Spleen (tissue), 7 donors: Measurements from ENCODE around the gene XPNPEP1.

Experiments used
- CTCF ChIP-seq, 11 experiments: fragments of 200-600 bp in 7 of 11; fragments of 450-650 bp in 4 of 11; sonication (generic) in 4 of 11; IDR thresholded peaks in 8 of 11; conservative IDR thresholded peaks in 3 of 11; 1 replicate in 7 of 11; 2 replicates in 4 of 11; pipeline versions ENCODE4 v1.4.0 to v1.8.0; 2016 to 2021; ENCODE audit warnings: antibody characterized with exemption in 11 of 11, inconsistent platforms in 4 of 11, mild to moderate bottlenecking in 1 of 11
- POLR2A ChIP-seq, 3 donors: fragments of 450-650 bp; IDR thresholded peaks; one replicate each; pipeline ENCODE4 v1.5.1; 2017; ENCODE audit warnings: antibody characterized with exemption in 3 of 3, mild to moderate bottlenecking in 1 of 3
- donor health status: DM: no; HTN: no; CAD: no; lungs with moderate emphysema.
- donor health status: DM: no; HTN: no; CAD: no.
- donor health status: DM: no; HTN: no; CAD: no.

GRCh38 chr10:109929501-109930219, 6.3 kb upstream of the XPNPEP1 start:
- TF ChIP-seq POLR2A (IDR thresholded peaks at IDR 0.05) (no peak), CTCF (IDR thresholded peaks at IDR 0.05 in 8 of 11, conservative IDR thresholded peaks at IDR 0.05 in 3 of 11) (no peak)
